ENCODE data around the gene FAM20C.

Gene FAM20C

DNA sequence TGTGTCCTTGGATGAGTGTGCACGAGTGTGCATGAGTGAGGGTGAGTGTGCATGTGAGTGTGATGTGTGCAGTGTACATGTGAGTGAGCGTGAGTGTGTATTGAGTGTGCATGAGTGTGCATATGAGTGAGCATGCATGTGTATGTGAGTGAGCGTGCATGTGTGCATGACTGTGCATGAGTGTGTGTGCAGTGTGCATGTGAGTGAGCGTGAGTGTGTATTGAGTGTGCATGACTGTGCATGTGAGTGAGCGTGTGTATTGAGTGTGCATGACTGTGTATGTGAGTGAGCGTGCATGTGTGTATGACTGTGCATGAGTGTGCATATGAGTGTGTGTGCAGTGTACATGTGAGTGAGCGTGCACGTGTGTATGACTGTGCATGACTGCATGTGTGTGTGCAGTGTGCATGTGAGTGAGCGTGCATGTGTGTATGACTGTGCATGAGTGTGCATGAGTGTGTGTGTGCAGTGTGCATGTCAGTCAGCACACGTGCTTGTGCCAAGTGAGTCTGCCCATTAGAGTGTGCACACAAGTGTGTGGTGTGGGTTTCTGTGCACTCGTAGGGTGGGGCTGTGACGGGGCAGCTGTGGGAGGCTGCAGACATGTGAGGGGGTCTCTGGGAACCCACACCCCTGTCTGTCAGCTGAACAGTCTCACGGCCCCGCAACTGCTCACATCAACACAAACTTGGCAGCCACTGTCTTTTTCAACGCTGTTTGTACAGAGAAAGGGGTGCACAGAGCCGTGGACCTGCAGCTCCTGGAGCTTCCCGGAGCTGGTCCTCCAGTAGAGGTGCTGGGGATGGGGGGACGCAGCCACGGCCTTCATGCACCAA is 112.4 kb downstream of the FAM20C start:
- H3K4me2 ChIP-seq (ENCODE audit: low read length): no peak overlapping the region
- no peak overlapping the region for H2AFZ ChIP-seq (ENCODE audit: low read depth, low read length)
- H3K9ac ChIP-seq (ENCODE audit: low read length): no peak overlapping the region
- no peaks in the 10 kb centered on the region for H3K9me3 ChIP-seq (ENCODE audit: insufficient read depth, low read length)
- H3K4me1 ChIP-seq (ENCODE audit: low read length): no peaks in the 10 kb centered on the region
- no peaks in the 10 kb centered on the region for H4K20me1 ChIP-seq (ENCODE audit: insufficient read depth, low read length)
- no peaks in the 10 kb centered on the region for H3K27me3 ChIP-seq (ENCODE audit: low read depth, low read length)
- H3K36me3 ChIP-seq (replicated peaks; ENCODE audit: low read depth, low read length): no peaks in the 10 kb centered on the region
- H3K79me2 ChIP-seq (ENCODE audit: low read length): no peaks in the 10 kb centered on the region
- H3K27ac ChIP-seq (ENCODE audit: low read length): no peak overlapping the region
- TF ChIP-seq CTCF (IDR thresholded peaks at IDR 0.05; ENCODE audit: low read depth, low read length): no peak
- no peak for TF ChIP-seq EZH2phosphoT487 (IDR thresholded peaks at IDR 0.05; ENCODE audit: low read depth)
- no peak overlapping the region for H3K4me3 ChIP-seq (ENCODE audit: low read length)

DNA sequence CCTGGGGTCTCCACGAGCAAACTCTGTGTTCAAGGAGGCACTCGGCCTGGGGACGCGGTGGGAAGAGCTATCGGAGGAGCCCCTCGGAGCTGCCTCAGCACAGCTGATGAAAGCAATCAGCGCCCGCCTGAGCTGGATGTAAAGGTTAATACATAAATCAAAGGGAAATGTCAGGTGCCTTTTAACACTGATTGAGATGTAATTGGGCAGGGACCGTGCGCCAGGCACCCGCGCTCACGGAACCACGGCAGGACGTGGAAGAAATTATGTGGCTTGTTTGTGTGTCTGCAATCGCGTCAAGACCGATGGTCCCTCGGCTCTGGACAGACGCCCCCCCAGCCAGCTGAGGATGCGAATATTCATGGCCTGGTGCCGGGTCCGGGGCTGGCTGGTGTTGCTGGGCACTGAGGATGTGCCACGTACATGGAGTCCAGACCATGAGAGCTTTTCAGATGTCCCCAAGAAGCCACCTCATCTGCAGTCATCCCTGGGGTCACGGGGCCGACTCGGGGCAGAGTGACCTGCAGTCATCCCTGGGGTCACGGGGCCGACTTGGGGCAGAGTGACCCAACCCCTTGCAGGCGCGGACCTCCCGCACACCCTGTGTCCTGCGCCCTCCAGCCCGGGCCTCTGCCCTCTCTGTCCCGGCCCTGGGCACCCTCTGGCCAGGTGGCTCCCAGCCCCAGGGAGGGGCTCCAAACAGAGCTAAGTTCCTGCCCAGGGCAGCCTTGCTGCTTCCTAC is 113.2 kb downstream of the FAM20C start:
- Histone ChIP-seq H3K79me2 (ENCODE audit: low read length) (no peaks in the 10 kb centered on the region), H3K4me2 (ENCODE audit: low read length) (no peak overlapping the region), H2AFZ (ENCODE audit: low read depth, low read length) (no peak overlapping the region), H3K4me3 (ENCODE audit: low read length) (no peak overlapping the region), H3K9me3 (ENCODE audit: insufficient read depth, low read length) (no peaks in the 10 kb centered on the region), H3K4me1 (ENCODE audit: low read length) (no peaks in the 10 kb centered on the region), H4K20me1 (ENCODE audit: insufficient read depth, low read length) (no peaks in the 10 kb centered on the region), H3K27ac (ENCODE audit: low read length) (no peak overlapping the region), H3K9ac (ENCODE audit: low read length) (no peak overlapping the region), H3K36me3 (replicated peaks; ENCODE audit: low read depth, low read length) (no peaks in the 10 kb centered on the region), H3K27me3 (ENCODE audit: low read depth, low read length) (no peaks in the 10 kb centered on the region)
- no peak for TF ChIP-seq EZH2phosphoT487 (IDR thresholded peaks at IDR 0.05; ENCODE audit: low read depth)
- no peak for TF ChIP-seq CTCF (IDR thresholded peaks at IDR 0.05; ENCODE audit: low read depth, low read length)

DNA sequence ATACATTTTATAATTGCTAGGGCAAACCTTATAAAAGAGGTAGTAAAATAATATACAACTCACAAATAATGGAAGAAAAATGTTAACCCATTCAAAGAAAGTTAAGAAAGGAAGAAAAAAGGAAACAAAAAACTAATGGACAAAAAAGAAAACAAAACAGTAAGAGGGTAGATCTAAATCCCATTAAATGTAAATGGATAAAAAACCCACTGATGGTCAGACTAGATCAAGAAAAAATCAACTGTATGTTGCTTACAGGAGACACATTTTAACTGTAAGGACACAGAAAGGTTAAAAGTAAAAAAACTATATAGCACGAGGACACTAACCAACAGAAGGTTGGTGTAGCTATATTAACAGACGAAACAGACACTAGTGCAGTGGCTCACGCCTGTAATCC is 115.6 kb downstream of the FAM20C start:
- Histone ChIP-seq H4K20me1 (ENCODE audit: insufficient read depth, low read length) (no peaks in the 10 kb centered on the region), H3K4me2 (ENCODE audit: low read length) (no peak overlapping the region), H3K9ac (ENCODE audit: low read length) (no peak overlapping the region), H3K36me3 (replicated peaks; ENCODE audit: low read depth, low read length) (no peaks in the 10 kb centered on the region), H3K27me3 (ENCODE audit: low read depth, low read length) (no peaks in the 10 kb centered on the region), H3K4me1 (ENCODE audit: low read length) (no peaks in the 10 kb centered on the region), H2AFZ (ENCODE audit: low read depth, low read length) (no peak overlapping the region), H3K4me3 (ENCODE audit: low read length) (no peak overlapping the region), H3K79me2 (ENCODE audit: low read length) (no peaks in the 10 kb centered on the region), H3K27ac (ENCODE audit: low read length) (no peak overlapping the region), H3K9me3 (ENCODE audit: insufficient read depth, low read length) (no peaks in the 10 kb centered on the region)
- TF ChIP-seq EZH2phosphoT487 (IDR thresholded peaks at IDR 0.05; ENCODE audit: low read depth) (no peak), CTCF (IDR thresholded peaks at IDR 0.05; ENCODE audit: low read depth, low read length) (no peak)

DNA sequence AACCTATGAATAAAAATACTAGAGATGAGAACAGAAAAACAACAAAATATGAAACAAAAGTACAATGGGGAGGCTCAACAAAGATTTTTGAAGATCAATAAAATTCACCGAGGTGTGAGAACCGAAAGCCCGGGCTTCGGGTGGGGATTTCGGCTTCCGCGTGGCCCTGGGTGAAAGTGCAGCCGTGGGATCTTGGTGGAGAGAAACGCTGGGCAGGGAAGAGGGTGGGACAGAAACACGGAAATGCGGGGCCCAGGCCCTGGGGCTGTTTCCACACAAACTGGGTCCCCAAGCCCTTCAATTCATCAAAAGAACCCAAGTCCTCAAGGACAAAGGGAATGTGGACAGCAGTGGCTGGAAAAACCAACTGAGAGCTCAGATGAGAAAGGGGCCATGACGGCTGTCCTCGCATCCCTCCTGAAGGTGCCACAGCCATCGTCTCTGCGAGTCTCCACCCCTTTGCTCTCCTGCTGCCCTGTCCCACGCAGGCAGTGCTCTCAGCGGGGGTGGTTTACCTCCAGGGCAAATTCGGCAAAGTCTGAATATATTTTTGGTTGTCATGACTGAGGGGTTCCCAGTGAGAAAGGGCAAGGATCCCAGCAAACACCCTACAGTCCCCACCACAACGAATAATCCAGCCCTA is 117.3 kb downstream of the FAM20C start:
- Histone ChIP-seq H3K4me1 (ENCODE audit: low read length) (no peaks in the 10 kb centered on the region), H3K9me3 (ENCODE audit: insufficient read depth, low read length) (no peaks in the 10 kb centered on the region), H3K9ac (ENCODE audit: low read length) (no peak overlapping the region), H4K20me1 (ENCODE audit: insufficient read depth, low read length) (no peaks in the 10 kb centered on the region), H3K27me3 (ENCODE audit: low read depth, low read length) (no peaks in the 10 kb centered on the region), H2AFZ (ENCODE audit: low read depth, low read length) (no peak overlapping the region), H3K4me3 (ENCODE audit: low read length) (no peak overlapping the region), H3K4me2 (ENCODE audit: low read length) (no peak overlapping the region), H3K79me2 (ENCODE audit: low read length) (no peaks in the 10 kb centered on the region), H3K36me3 (replicated peaks; ENCODE audit: low read depth, low read length) (no peaks in the 10 kb centered on the region), H3K27ac (ENCODE audit: low read length) (no peak overlapping the region)
- TF ChIP-seq EZH2phosphoT487 (IDR thresholded peaks at IDR 0.05; ENCODE audit: low read depth): no peak
- TF ChIP-seq CTCF (IDR thresholded peaks at IDR 0.05; ENCODE audit: low read depth, low read length): no peak
